ENCODE measurements around the gene ACCS.

Gene ACCS, protein sequence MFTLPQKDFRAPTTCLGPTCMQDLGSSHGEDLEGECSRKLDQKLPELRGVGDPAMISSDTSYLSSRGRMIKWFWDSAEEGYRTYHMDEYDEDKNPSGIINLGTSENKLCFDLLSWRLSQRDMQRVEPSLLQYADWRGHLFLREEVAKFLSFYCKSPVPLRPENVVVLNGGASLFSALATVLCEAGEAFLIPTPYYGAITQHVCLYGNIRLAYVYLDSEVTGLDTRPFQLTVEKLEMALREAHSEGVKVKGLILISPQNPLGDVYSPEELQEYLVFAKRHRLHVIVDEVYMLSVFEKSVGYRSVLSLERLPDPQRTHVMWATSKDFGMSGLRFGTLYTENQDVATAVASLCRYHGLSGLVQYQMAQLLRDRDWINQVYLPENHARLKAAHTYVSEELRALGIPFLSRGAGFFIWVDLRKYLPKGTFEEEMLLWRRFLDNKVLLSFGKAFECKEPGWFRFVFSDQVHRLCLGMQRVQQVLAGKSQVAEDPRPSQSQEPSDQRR

GRCh38 chr11:44065841-44066731 is at the start of gene ACCS:
ACCS (plus strand) TSS chr11:44066270; CDS start chr11:44067628, 1,358 bp downstream.
- DNase-seq (ENCODE audit: low spot score) = peak; percentile 86

DNA sequence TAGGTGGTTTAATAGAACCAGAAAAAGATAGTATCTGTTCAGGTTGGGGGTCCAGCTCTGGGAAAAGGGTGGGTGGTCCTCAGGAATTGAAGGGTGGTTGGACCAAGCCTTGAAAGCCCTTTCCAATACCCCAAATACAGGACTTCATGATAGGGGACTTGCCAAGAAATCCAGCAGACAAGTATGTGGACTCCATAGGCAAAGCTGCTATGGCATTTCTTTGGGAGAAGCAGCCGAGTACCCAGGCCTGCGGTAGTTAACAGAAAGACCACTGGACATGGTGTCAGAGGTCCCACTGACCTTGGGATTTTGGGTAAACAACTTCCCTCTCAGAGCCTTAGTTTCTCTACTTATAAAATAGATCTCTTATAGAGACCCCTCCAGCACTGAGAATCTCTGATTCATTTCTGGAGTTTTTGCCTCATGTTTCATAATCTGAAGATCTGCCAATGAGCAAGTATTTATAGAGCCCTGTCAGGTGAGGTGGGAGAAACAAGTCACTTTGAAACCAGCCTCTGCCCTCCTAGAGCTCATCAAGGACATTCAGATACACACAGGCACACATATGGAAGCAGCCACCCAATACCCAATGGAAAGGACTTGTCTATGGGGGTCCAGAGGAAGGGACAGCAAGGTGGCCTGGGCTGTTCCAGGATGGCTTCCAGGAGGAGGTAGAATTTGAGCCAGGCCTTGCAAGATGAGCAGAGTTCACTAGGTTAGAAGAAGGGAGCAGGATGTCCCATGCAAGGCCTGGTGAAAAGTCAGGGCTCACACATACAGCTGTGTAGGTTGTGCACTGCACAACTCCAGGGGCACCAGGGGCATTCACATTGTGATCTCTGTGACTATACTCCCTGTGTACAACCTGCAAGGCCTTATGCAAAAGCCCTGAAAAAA is 49.3 kb upstream of the ACCS start:
- no peak for DNase-seq (ENCODE audit: low spot score)

GRCh38 chr11:44017443-44018126 is 48.5 kb upstream of the ACCS start:
- no peak for DNase-seq (ENCODE audit: low spot score)

DNA sequence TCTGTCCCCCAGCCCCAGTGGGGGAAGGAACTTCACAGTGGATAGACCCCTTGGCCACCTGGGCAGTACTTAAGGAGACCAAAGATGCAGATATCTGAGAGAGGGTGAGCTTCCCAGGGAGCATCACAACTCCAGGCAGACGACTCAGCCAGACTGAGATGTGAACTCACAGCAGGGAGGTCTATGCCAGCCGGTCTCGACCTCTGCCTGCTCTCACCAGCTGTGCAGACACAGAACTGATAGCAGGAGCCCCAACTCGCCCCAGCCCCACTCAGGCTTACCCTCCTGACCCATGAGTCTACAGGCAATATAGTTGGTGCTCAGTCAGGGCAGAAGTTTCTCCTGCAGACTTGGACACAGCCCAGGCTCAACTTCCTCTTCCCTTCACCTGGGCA is 47.9 kb upstream of the ACCS start:
- DNase-seq (ENCODE audit: low spot score) = no peak

DNA sequence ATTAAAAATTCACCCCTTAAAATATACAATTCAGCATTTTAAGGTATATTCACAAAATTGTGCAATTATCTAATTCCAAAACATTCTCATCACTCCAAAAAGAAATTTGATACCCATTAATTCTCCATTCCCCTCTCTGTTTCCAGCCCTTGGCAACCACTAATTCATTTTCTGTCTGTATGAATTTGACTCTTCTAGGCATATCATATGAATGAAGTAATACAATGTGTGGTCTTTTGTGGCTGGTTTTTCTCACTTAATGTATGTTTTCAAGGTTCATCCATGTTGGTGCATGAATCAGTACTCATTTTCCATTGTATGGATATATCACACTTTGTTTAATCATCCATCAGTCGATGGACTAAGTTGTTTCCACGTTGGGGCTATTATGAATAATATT is 47.2 kb upstream of the ACCS start:
- no peak for DNase-seq (ENCODE audit: low spot score)

- DNase-seq (ENCODE audit: low spot score) = no peak
These were observed 41.1 kb upstream of the ACCS start for GRCh38 chr11:44024977-44025376.

DNA sequence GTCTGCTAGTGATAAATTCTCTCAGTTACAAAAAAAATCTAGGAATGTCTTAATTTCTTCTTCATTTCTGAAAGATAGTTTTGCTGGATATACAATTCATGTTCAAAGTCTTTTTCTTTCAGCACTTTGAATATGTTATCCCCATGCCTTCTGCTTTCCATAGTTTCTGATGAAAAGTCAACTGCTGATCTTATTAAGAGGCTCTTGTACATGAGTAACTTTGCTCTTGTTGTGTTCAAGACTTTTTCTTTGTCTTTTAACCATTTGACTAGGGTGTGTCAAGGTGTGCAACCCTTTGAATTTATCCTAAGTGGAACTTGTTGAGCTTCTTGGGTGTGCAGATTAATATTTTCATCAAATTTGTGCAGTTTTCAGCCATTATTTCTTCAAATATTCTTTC is 40.3 kb upstream of the ACCS start:
- DNase-seq (ENCODE audit: low spot score) = no peak

DNA sequence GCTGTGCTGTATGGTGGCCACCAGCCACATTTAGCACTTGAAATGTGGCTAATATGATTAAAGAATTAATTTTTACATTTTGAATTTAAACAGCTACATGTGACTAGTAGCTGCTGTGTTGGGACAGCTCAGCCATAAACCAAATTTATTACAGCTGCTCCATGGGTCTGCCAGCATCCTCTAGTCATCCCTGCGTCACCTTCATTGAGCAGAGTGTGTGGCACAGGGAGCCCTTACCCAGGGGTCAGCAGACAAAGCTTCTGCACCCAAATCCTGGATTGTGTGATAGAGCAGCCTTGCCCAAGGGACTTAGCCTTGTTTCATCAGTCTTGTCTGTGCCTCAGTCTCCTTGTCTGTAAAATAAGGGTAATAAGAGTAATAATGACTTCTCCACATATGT is 37.7 kb upstream of the ACCS start:
- no peak for DNase-seq (ENCODE audit: low spot score)

GRCh38 chr11:44028816-44029506 is 37.1 kb upstream of the ACCS start:
- DNase-seq (ENCODE audit: low spot score) = no peak

GRCh38 chr11:44029507-44029845 is 36.6 kb upstream of the ACCS start:
- no peak for DNase-seq (ENCODE audit: low spot score)

DNA sequence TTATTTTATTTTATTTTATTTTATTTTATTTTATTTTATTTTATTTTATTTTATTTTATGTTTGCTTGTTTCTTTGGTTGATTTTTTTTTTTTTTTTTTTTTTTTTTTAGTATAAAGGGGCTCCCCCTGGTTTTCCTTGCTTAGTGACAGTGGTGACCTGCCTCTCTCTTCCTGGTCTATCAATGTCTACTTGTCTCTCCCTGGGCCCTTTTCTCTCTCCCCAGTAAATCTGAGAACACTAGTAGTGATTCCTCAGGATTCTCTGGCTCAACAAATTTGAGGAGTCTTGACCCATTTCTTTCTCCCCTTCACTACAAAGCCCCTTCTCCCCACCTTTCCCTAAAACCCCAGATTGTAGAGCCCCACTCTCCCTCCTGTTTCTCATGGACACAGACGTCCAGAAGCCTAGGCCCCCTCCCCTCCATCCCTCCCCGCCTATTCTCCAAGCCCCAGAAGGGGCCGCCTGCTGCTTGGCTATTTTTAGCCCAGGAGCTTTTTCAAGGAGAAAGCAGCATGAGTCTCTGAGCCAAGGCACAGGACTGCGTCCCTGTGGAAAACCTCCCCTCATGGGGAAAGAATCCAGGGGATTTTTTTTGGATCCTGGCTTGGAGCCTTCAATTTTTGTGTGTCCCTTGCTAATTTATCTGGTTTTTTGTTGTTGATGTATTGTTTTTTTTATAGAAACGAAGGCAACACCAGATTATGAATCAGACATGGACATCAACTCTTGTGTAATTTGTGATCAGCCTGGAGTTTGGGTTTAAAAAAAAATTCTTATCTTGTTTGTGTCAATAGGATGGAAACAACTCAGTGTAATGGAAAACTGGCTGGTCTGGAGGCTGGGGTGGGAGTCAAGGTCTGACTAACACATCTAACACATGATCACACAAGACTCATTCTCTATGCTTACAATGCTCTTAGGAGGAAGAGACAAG is 35.8 kb upstream of the ACCS start:
- no peak for DNase-seq (ENCODE audit: low spot score)

GRCh38 chr11:44030996-44031395 is 35.1 kb upstream of the ACCS start:
- no peak for DNase-seq (ENCODE audit: low spot score)

DNA sequence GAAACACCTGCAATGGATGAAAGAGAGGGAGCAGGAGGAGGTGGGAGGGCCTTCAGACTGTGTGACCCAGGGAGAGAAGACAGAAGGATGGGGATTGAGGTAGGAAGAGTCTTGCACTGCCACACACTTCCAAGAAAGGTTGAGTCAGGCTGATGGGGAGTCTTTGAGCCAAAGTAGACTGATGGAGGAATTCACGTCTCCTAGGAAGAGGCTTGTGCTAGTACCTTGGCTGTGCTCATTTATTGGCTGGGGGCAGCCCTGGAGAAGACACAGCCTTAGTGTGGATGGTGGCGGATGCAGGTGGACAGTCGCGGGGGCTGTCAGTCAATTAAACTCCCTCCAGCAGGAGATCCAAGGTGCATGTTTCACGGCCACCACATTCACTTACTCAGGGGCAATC is 34.5 kb upstream of the ACCS start:
- no peak for DNase-seq (ENCODE audit: low spot score)

DNA sequence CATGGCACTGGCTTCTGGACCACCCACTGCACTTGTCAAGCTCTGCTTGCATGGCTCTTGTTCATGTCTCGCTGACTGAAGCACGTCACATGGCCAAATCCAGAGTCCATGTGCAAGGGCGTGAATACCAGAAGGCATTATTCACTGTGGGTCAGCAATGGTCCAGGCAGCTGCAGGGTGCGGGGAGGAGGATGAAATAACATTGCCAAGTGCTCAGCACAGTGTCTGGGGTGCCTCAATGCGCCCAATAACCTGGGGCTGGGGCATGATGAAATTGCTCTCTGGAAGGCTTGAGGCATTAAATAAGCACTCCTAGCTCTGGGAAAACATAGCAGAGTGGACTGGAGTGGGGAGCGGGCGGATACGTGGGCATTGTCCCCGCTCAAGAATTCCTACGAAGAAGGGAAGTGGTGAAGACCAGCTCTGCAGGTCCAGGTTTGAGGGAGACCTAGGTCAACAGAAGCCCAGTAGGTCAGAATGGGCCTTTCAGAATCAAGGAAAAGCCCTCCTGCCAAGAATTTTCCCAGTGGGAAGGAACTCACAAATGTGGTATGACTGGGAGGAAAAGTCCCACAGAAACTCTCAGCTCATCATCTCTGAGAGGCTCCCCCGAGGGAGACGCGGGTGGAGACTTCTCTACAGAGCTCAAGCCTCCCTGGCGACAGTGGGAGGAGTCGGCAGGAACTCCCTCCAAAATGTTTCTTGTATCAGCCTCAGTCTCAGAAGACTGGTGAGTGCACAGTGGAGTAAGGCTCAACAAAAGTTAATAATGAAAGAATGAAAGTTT is 33.6 kb upstream of the ACCS start:
- no peak for DNase-seq (ENCODE audit: low spot score)

DNA sequence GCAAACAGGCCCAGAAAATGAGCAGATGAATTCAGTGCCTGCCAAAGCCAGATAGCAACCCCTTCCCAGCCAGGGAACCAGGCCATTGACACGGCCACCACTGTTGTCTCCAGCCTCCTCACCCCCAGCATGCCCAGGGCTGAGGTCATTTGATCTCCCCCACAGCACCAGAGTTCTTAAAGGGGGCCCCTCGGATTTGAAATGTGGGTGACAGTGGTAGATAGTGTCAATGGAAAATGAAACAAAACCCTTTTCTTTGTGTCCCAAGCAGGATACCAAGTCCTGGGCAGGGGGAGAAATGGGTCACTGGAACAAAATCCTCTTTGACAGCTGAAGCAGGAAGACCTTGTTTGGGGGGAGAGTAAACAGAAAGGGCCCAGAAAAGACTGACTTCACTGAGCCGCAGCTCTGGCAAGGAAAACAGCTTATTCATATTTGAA is 32.6 kb upstream of the ACCS start:
- DNase-seq (ENCODE audit: low spot score) = no peak

- no peak for DNase-seq (ENCODE audit: low spot score)
These were observed 32.2 kb upstream of the ACCS start for GRCh38 chr11:44033856-44034255.

- DNase-seq (ENCODE audit: low spot score) = no peak
These were observed 31.4 kb upstream of the ACCS start for GRCh38 chr11:44034639-44035038.

GRCh38 chr11:44036811-44037657 is 29.0 kb upstream of the ACCS start:
- no peak for DNase-seq (ENCODE audit: low spot score)
